Activated CD4-positive, CD25-positive, alpha-beta regulatory T cell treated with anti-CD3 and anti-CD28 coated beads, Interleukin-2, amount 50 U/mL, for 72 hours (primary cell): Measurements from ENCODE around the gene SLX4.

Experiments used
- DNase-seq: peaks from one replicate; pipeline ENCODE4 v3.0.0; 2021

Gene SLX4

GRCh38 chr16:3598236-3598635 lies 13.2 kb downstream of the SLX4 start:
- no peak for DNase-seq

- no peak for DNase-seq
Measured at GRCh38 chr16:3597676-3598075, 13.7 kb downstream of the SLX4 start.

- DNase-seq: no peak
Measured at GRCh38 chr16:3597226-3597625, 14.2 kb downstream of the SLX4 start.

GRCh38 chr16:3596101-3596861 lies 15.1 kb downstream of the SLX4 start:
- no peak for DNase-seq

GRCh38 chr16:3595521-3596021 lies 15.8 kb downstream of the SLX4 start:
- no peak for DNase-seq

- DNase-seq: no peak
Measured at GRCh38 chr16:3595110-3595486, 16.3 kb downstream of the SLX4 start.

GRCh38 chr16:3594316-3595109 lies 16.9 kb downstream of the SLX4 start:
- no peak for DNase-seq

GRCh38 chr16:3592559-3592958 lies 18.8 kb downstream of the SLX4 start:
- DNase-seq: no peak

- DNase-seq: no peak
Measured at GRCh38 chr16:3591991-3592390, 19.4 kb downstream of the SLX4 start.

- DNase-seq: no peak
Measured at GRCh38 chr16:3591436-3591803, 20.0 kb downstream of the SLX4 start.

GRCh38 chr16:3590736-3591435 lies 20.5 kb downstream of the SLX4 start:
- DNase-seq: no peak

GRCh38 chr16:3589991-3590701 lies 21.3 kb downstream of the SLX4 start:
- DNase-seq: no peak

- no peak for DNase-seq
Measured at GRCh38 chr16:3589441-3589921, 21.9 kb downstream of the SLX4 start.

GRCh38 chr16:3589001-3589400 lies 22.4 kb downstream of the SLX4 start:
- DNase-seq: no peak

GRCh38 chr16:3587547-3588110 lies 23.8 kb downstream of the SLX4 start:
- DNase-seq: no peak

- DNase-seq: no peak
Measured at GRCh38 chr16:3584412-3584811, 27.0 kb downstream of the SLX4 start.

GRCh38 chr16:3583303-3584038 lies 27.9 kb downstream of the SLX4 start:
- no peak for DNase-seq

GRCh38 chr16:3582276-3583165 lies 28.9 kb downstream of the SLX4 start:
- DNase-seq: no peak

GRCh38 chr16:3581392-3581791 lies 30.0 kb downstream of the SLX4 start:
- DNase-seq: no peak

GRCh38 chr16:3580686-3581085 lies 30.7 kb downstream of the SLX4 start:
- no peak for DNase-seq

- no peak for DNase-seq
Measured at GRCh38 chr16:3580251-3580651, 31.2 kb downstream of the SLX4 start.
